NCI-H1417 (cell line): ENCODE results near the gene ICAM4.

ENCODE experiments used
- DNase-seq, 3 experiments: peaks; one replicate each; lab custom pipeline; 2025; lab: John Stamatoyannopoulos, UW

ICAM4 gene

DNA sequence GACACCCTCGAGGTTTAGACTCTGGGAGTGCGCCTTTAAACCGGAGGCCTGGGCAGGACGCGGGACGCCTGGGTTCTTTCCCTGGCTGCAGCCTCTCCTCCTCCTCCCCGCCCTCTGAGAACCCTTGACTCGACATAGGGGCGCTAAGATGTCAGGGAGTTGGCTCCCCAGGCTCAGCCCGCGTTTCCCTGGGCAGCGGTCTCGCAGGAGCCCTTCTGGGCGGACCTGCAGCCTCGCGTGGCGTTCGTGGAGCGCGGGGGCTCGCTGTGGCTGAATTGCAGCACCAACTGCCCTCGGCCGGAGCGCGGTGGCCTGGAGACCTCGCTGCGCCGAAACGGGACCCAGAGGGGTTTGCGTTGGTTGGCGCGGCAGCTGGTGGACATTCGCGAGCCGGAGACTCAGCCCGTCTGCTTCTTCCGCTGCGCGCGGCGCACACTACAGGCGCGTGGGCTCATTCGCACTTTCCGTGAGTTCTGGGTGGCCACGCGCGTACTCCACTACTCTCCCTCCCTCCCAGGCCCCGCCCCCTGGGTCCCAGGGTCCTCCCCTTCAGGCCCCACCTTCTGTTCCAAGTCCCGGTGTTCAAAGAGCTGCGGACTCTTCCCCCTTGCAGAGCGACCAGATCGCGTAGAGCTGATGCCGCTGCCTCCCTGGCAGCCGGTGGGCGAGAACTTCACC lies 4.3 kb downstream of the ICAM4 start:
- peak in 2 of 3 experiments; percentile 52 to 59 for DNase-seq

DNA sequence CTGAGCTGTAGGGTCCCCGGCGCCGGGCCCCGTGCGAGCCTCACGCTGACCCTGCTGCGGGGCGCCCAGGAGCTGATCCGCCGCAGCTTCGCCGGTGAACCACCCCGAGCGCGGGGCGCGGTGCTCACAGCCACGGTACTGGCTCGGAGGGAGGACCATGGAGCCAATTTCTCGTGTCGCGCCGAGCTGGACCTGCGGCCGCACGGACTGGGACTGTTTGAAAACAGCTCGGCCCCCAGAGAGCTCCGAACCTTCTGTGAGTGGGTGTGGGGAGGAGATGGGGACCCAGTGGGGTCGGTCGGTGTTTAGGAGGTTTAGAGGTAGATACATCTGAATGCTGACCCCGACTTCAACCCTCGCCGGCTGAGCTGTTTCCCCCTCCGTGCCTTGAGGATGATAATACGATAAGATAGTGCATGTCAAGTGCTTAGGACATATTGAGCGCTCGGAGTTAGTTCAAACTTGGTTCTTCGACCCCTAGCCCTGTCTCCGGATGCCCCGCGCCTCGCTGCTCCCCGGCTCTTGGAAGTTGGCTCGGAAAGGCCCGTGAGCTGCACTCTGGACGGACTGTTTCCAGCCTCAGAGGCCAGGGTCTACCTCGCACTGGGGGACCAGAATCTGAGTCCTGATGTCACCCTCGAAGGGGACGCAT lies 4.9 kb downstream of the ICAM4 start:
- DNase-seq = no peak

DNA sequence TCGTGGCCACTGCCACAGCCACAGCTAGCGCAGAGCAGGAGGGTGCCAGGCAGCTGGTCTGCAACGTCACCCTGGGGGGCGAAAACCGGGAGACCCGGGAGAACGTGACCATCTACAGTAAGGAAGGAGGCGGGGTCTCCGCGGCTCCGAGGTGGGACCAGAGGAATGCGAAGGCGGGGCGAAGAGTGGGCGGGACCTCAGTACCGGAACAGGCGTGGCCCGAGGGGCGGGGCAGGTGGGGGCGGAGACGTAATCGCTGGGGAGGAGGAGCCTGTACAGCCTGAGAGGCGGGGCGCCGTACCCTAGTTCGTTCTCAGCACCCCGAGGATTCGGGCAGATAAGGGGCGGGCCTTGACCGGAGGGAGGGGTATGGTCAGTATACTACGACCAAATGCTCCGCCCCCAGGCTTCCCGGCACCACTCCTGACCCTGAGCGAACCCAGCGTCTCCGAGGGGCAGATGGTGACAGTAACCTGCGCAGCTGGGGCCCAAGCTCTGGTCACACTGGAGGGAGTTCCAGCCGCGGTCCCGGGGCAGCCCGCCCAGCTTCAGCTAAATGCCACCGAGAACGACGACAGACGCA lies 5.5 kb downstream of the ICAM4 start:
- peak in 2 of 3 experiments; percentile 8 to 20 for DNase-seq

DNA sequence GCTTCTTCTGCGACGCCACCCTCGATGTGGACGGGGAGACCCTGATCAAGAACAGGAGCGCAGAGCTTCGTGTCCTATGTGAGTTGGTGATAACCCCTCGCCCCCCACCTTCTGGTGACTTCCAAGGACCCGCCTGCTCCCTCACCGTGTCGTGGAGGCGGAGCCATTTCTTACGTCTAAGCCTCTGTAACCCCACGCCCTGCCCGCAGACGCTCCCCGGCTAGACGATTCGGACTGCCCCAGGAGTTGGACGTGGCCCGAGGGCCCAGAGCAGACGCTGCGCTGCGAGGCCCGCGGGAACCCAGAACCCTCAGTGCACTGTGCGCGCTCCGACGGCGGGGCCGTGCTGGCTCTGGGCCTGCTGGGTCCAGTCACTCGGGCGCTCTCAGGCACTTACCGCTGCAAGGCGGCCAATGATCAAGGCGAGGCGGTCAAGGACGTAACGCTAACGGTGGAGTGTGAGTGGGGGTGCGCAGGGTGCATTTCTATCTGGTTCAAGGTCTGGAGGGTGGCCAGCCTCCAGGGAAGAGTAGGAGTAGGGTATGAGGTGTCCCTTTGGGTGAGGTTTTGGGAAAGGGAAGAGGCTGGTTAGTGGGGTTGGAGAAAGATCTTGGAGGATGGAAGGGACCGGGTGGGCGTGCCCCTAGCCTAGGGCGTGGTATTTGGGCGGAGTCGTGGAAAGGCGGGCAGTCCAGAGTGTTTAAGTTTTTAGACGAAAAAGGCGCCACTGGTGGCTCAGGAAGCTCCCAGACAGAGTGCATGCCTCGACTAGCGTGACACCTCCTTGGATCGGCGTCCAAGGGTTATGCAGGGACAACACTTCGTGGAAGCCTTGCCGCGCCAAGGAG lies 6.3 kb downstream of the ICAM4 start:
- no peak for DNase-seq

DNA sequence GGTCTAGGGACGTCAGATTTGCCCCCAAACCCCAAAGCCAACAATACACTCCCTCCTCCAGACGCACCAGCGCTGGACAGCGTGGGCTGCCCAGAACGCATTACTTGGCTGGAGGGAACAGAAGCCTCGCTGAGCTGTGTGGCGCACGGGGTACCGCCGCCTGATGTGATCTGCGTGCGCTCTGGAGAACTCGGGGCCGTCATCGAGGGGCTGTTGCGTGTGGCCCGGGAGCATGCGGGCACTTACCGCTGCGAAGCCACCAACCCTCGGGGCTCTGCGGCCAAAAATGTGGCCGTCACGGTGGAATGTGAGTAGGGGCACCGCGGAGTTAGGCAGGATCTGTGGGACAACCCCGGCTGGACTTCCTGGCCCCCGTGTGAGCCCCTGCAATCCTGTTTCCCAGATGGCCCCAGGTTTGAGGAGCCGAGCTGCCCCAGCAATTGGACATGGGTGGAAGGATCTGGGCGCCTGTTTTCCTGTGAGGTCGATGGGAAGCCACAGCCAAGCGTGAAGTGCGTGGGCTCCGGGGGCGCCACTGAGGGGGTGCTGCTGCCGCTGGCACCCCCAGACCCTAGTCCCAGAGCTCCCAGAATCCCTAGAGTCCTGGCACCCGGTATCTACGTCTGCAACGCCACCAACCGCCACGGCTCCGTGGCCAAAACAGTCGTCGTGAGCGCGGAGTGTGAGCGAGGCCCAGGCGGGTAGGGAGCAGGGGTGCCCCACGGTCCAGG lies 7.0 kb downstream of the ICAM4 start:
- no peak for DNase-seq

DNA sequence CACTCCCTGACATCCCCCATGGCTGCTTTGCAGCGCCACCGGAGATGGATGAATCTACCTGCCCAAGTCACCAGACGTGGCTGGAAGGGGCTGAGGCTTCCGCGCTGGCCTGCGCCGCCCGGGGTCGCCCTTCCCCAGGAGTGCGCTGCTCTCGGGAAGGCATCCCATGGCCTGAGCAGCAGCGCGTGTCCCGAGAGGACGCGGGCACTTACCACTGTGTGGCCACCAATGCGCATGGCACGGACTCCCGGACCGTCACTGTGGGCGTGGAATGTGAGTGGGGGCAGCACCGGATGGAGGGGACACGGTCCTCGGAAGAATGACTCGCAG lies 7.6 kb downstream of the ICAM4 start:
- DNase-seq = no peak

DNA sequence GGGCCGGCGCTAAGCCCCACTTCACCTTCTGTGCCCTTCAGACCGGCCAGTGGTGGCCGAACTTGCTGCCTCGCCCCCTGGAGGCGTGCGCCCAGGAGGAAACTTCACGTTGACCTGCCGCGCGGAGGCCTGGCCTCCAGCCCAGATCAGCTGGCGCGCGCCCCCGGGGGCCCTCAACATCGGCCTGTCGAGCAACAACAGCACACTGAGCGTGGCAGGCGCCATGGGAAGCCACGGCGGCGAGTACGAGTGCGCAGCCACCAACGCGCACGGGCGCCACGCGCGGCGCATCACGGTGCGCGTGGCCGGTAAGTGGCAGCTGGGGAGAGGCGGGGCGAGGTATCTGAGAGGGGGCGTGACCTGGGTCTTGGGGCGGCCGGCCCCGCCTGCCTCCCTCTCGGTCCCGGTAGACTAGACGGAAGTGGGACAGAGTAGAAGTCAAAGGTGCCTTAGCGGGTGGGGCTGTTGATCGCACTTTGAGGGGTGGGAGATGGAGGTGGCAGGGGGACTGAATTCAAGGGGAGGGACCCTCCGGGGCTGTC lies 8.6 kb downstream of the ICAM4 start:
- no peak for DNase-seq

DNA sequence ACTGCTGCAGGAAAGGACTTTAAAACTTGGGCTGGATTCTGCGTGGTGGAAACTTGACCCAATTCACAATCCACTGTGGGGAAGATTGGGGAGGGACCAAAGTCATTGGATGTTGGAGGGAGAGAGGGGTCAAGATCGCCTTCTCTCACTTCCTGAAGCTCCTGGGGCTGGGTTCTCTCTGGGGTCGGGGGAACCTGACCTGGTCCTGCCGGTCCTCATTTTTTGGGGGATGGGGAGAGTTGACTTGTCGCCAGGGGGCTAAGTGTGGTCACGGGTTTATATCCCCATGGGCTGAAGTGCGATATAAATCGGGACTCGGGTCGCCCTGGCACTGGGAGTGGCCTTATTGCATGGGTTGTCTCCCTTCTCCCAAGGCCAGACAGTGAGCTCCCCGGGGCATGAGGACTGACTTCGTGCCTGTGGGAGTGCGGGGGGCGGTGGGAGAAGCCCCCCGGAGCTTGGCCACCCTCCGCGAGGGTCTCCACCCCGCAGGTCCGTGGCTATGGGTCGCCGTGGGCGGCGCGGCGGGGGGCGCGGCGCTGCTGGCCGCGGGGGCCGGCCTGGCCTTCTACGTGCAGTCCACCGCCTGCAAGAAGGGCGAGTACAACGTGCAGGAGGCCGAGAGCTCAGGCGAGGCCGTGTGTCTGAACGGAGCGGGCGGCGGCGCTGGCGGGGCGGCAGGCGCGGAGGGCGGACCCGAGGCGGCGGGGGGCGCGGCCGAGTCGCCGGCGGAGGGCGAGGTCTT lies 9.3 kb downstream of the ICAM4 start:
- no peak for DNase-seq

DNA sequence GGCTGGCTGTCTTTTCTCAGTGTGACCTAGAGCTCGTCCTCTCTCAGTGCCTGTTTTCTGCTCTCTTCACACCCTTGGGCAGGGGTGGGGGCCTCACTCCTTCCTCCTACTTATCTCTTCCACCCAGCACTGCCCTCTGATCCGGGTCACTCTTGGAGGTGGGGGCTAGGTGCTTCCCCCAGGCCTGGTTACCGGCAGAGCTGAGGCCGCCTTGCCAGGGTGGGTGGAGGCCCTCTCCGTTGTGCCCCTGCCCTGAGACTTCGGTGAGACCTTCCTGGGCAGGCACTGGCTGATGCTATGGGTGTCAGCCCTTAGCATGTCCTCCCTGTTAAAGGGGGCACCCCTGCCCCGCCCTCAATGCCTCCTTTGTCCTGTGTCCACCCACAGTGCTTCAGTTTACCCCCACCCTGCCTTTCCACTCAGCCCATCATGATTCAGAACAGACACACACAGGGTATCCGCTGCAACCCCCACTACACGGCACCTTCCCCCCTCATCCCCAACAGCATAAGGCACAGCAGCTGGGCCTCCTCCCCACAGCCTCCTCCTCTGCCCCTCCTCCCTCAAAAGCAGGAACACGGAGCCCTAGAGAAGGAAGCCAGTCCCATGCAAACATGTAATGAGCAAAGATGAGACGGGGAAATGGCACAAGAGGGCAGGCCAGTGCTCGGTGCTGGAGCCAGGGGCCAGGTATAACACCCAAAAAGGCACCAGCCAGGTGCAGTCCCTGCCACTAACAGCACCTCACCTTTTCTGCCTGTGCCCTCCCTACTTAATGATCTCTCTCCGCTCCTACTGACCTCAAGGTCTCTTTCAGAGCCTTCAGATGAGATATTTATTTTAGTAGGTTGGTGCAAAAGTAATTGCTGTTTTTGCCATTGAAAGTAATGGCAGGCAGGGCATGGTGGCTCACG lies 13.0 kb downstream of the ICAM4 start:
- no peak for DNase-seq

DNA sequence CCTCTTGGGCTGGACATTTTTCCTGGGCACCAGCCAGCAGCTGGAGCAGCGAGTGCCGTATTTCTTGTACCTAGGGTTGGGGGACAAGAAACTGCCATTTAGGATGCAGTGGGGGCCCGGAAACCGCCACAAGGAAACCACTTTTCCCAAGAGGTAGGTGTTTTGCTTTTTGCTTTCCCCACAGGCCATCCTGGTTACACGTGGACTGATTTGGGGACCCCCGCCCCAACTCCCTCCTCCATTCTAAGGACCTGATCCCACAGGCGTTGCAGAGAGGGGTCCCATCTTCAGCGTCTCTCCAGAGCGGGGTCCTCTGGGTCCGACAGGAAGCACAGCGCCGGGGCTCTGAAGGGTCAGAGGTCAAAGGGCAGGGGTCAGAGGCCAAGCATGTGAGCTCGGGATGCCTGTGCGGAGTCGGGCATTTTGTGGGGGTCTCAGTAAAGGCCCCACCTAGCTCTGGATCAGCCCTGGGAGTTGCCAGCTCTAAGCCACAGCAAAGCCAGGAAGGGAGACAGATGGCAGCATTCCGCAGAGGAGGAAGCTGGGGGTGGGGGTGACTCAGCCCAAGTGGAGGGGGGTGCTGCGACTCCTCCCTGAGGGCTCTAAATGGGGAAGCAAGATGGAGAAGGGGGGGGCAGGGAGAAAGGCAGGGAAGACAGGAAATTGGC lies 18.5 kb downstream of the ICAM4 start:
- DNase-seq = no peak

DNA sequence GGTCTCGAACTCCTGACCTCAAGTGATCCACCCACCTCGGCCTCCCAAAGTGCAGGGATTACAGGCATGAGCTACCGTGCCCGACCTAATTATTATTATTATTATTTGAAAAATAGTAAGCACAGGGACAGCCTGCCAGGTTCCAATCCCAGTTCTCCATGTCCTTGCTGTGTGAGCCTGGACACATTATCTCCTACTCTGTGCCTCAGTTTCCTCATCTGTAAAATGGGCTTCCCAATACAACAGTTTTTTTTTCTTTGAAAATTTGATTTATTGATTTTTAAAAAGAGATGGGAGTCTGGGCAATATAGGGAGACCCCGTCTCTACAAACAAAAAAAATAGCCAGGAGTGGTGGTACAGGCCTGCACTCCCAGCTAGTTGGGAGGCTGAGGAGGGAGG lies 19.6 kb downstream of the ICAM4 start:
- DNase-seq = no peak

DNA sequence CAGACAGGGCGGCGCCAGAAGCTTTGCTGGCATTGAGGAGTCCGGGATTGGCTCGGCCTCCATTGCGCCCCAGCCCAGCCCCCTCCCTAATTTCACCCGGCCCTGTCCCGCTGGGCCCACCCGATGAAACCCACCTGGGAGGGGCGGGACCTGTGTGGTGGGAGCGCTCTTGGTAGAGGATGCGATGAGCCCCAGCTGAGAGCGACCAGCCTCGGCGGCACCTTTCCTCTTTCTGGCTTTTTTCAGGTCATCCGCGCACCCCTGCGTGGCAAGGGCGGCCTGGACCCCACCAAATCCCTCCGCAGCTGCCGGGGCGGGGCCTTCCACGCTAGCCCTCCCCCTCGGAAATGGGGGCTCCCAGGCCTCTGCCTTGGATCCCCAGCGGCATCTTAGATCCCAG lies 22.7 kb downstream of the ICAM4 start, which contains the start of gene ZGLP1:
Gene ZGLP1, minus strand, starts transcription at position 393 of the 400 bp plus-strand sequence.
- no peak for DNase-seq

DNA sequence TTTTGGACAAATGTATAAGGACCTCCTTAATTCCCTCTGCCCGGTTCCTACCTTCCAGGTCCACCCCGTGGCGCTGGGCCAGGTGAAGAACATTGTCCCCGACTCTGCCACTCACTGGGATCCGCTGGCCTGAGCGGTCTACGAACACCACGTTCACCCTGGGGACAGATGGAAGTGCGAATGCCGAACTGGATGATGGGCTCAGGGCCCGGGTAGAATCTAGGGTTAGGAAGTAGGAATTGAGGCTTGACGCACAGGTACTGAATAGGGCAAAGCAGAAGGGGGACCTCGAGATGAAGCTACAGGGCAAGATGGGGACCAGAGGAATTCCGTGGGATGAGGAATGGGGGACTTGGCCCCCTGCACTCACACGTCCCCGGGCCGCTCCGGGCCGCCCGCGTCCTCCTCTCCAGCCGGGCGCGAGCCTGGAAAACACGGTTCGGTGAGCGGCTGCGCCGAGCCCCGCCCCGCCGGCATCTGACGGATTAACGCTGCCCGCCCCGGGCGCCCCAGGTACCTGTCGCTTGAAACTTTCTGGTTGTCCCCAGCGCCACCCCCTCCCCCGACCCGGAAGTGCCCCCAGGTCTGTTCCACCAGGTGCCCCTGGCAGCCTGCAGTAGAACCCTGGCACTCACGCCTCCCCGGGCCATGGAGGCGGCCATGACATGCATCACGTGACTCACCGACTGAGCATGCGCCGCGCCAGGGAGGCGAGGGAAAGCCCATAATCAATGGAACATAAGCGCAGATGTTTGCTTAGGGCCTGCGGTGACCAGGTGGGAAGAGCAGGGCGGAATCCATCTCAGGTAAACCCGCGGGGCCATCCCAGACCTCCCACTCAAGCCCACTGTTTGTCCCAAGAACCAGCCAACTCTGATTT lies 28.8 kb downstream of the ICAM4 start, which contains the start of gene FDX2:
Gene FDX2, minus strand, starts transcription at position 681 of the 880 bp plus-strand sequence. Its CDS starts 19 bp downstream, at position 662.
- DNase-seq = peak; percentile 65 to 98 (median 92)

DNA sequence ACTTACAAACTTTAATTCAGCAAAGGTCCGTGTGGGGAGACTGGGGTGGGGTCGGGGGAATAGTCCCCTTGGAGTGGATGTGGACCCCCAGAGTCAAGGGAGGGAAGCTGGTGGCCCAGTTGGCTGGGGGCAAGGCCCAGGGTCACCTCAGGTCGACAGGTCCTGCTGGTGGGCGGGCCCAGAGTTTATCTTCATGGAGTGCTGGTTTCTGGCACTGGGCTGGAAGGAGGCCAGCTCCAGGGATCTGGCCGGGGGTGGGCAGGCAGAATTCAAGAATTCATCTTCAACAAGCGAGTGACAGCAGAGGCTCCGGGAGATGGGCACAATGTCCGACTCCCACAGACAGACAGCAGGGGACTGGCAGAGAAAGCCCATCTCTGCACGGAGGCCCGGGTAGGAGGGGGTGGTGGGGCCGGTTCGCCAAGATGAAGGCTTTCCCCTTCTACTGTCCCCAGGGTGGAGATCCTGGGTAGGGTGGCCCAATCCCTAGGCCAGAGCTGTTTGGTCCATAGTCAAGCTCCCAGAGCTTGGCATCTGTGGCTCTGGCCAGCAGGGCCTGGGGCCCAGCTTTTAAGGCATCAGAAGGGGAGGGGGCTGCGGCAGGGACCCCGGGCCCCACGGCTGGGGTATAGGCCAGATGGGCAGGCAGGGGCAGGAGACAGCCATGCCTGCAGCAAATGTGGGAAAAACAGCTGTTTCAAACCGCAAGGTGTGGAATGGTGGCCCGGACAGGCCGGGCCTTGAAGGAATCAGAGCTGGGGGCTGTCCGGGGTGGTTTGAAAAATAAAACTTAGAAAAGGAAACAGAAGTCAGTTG lies 29.7 kb downstream of the ICAM4 start:
- DNase-seq = no peak

DNA sequence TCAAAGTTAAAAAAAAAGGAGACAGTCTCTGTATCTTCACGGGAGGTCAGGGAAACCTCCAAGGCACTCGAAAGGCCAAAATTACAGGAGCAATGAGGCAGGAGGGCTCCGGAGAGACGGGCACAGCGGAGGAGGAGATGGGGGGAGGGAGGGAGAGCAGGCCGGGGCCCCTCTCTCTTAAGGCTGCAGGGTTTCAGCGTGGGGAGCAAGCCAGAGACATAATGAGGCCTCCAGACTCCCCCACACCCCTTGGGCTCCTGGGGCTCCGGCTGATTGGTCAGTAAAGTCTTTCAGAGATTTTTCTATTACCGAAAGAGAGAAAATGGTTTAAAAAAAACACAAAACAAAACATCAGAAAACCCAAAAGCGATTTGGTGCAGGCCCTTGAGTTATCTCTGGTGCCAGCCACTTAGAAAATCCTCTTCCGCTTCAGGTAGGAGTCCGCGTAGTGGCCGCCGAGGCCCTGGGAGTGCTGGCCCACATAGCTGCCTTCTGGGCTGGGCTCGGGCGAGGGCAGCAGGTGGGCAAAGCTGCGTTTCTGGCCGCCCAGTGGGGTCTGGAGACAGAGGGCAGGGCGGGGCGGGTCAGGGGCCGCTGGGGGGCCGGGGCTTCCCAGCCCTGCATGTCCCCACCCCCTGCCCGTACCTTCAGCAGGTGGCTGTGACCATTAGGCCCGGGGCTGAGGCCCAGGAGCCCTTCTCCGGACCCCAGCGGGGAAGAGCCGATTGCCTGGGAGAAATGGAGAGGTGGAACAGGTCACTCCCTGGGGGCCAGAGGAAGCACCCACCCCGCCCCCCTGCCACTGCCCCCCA lies 30.5 kb downstream of the ICAM4 start:
- no peak for DNase-seq

DNA sequence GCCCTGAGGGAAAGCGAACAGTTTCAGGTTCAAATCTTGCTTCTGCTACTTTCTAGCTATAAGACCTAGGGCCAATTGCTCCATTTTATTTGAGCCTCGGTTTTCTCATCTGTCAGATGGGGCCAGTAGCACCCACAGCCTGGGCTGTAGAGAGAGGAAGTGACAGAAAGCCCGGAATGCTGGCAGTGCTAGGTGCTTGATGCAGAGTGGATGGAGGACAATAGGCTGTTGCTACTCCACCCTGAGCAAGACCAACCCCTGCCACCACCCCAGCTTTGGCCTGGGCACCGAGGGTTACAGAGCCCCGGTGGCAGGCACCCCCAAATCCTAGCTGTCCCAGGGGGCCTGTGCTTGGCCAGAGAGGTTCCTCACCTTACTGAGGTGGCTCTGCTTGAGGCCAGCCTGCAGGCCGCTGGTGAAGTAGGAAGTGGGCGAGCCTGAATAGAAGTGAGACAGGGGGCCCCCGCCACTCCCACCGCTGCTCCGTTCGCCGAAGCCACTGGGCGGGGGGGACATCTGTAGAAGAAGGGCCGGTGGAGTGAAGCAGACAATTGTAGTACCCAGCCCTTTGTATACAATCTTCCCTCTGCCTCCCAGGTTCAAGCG lies 31.2 kb downstream of the ICAM4 start:
- no peak for DNase-seq
